HUES48 (cell line): ENCODE data around the gene OR8B2.
"Not testable (repeated sequence)": the region's sequence is repeated elsewhere in the genome, so short reads cannot be mapped to it uniquely, and the experiment has no call there.

ENCODE experiments used
- H3K27ac ChIP-seq: one replicate; pipeline ENCODE4 v1.7.0; 2013; ENCODE audit warnings: low read depth, low read length, inconsistent platforms
- H3K27me3 ChIP-seq: 2 replicates; pipeline ENCODE4 v1.6.1; 2013; ENCODE audit warnings: mild to moderate bottlenecking, low read length; ENCODE audit not compliant: control insufficient read depth, insufficient read depth
- H3K36me3 ChIP-seq: 2 replicates; pipeline ENCODE4 v1.6.1; 2013; ENCODE audit warnings: low read length; ENCODE audit not compliant: control insufficient read depth, insufficient read depth
- H3K4me1 ChIP-seq: 2 replicates; pipeline ENCODE4 v1.6.1; 2013; ENCODE audit warnings: mild to moderate bottlenecking, low read length; ENCODE audit not compliant: control insufficient read depth, insufficient read depth
- H3K4me3 ChIP-seq: 2 replicates; pipeline ENCODE4 v1.5.1; 2013; ENCODE audit warnings: mild to moderate bottlenecking, low read depth, low read length
- H3K9ac ChIP-seq: 2 replicates; pipeline ENCODE4 v1.6.1; 2013; ENCODE audit warnings: mild to moderate bottlenecking, low read depth, low read length, moderate library complexity
- H3K9me3 ChIP-seq: 2 replicates; pipeline ENCODE4 v1.6.1; 2013; ENCODE audit warnings: low read length; ENCODE audit not compliant: control insufficient read depth, insufficient read depth

Gene OR8B2, protein sequence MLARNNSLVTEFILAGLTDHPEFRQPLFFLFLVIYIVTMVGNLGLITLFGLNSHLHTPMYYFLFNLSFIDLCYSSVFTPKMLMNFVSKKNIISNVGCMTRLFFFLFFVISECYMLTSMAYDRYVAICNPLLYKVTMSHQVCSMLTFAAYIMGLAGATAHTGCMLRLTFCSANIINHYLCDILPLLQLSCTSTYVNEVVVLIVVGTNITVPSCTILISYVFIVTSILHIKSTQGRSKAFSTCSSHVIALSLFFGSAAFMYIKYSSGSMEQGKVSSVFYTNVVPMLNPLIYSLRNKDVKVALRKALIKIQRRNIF

DNA sequence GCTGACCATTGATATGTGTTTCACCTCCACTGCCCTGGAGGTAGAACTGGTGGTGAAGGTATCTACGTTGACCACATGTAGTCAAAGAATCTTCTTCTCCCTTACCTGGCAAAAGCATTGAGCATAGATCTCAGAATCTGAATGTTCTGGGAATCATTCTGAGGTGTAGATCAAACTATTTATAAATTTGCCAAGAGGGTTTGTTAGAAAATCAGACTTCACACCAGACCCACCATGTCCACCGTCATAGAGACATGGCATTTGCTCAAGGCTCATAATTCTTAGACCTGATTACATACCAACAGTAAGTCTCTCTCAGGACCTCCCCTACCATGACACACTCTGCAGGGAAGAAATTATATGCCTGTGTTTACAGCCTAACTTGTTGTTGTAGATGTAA is at the start of gene OR8B2:
Gene OR8B2, minus strand, starts transcription at position 101 of the 400 bp plus-strand sequence. CDS start 1,156 bp downstream, outside the sequence.
- no peaks in the 10 kb centered on the region for H3K27me3 ChIP-seq
- H3K36me3 ChIP-seq = no peaks in the 10 kb centered on the region
- no peak within 1 kb of the TSS for H3K4me3 ChIP-seq
- H3K9ac ChIP-seq = no peak within 1 kb of the TSS
- H3K27ac ChIP-seq = no peak within 1 kb of the TSS
- H3K9me3 ChIP-seq = no peaks in the 10 kb centered on the region
- no peaks in the 10 kb centered on the region for H3K4me1 ChIP-seq

DNA sequence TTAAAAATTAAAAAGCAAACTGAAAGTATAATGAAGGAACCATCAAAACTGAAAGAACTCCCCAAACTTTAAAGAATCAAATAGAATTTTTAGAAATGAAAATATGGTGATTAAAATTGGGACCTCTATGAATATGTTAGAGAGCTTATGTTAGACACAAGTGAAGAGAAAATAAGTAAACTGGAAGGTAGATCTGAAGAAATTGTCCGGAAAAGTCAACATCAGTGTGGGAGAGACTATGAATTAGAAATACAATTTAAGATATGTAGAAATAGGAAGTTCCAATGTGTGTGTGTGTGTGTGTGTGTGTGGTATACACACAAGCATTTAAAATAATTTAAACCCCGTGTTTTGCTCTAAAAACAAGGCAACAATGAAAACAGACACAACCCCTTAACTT is 45.3 kb upstream of the OR8B2 start:
- H3K27me3 ChIP-seq = no peaks in the 10 kb centered on the region
- no peaks in the 10 kb centered on the region for H3K36me3 ChIP-seq
- no peak overlapping the region for H3K9ac ChIP-seq
- no peak overlapping the region for H3K27ac ChIP-seq
- H3K9me3 ChIP-seq = no peaks in the 10 kb centered on the region; the same call in 1 of the 2 replicates
- H3K4me1 ChIP-seq = no peaks in the 10 kb centered on the region
- no peak overlapping the region for H3K4me3 ChIP-seq

DNA sequence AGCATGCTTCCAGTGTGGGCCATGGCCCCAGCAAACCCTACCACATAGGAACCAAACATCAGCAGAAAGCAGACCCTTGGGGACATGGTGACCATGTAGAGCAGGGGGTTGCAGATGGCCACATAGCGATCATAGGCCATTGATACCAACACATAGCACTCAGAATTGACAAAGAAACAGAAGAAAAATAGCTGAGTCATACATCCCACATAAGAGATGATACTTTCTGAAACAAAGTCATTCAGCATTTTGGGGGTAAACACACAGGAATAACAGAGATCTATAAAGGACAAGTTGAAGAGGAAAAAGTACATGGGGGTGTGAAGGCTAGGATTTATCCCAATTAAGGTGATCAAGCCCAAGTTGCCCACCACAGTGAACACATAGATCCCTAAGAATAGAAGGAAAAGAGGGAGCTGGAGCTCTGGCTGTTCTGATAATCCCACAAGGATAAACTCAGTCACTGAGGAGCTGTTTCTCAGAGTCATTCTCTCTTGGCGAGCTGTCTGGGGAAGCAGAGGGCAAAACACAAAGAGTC is 40.2 kb upstream of the OR8B2 start, which contains the start of gene OR8B4:
Gene OR8B4, minus strand, starts transcription at position 488 of the 538 bp plus-strand sequence. Its CDS starts 0 bp downstream, at position 488.
- no peak within 1 kb of the TSS for H3K27ac ChIP-seq
- H3K27me3 ChIP-seq = no peaks in the 10 kb centered on the region
- no peak within 1 kb of the TSS for H3K9ac ChIP-seq
- no peak within 1 kb of the TSS for H3K4me3 ChIP-seq
- H3K9me3 ChIP-seq = no peaks in the 10 kb centered on the region
- H3K36me3 ChIP-seq = no peaks in the 10 kb centered on the region
- H3K4me1 ChIP-seq = no peaks in the 10 kb centered on the region

DNA sequence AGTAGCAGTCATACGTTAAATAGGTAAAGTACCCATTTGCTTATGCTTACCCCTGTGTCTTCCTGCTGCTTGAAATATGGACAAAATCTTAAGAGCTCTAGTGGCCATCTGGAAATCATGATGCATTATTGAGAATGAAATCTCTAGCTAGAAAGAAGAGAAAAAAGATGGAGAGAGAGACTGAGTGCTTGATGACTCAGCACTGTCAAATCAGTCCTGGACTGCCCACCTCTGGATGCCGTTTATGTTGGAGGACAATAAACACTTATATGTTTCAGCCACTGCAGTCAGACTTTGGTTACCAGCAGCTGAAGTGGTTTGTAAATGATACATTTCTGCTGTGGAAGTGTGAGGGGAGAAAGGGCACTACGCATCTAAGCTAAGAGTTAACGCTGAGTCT is 36.7 kb upstream of the OR8B2 start:
- Histone ChIP-seq H3K27me3 (no peaks in the 10 kb centered on the region), H3K4me3 (no peak overlapping the region), H3K27ac (no peak overlapping the region), H3K9me3 (no peaks in the 10 kb centered on the region), H3K9ac (no peak overlapping the region), H3K36me3 (no peaks in the 10 kb centered on the region), H3K4me1 (no peaks in the 10 kb centered on the region)

DNA sequence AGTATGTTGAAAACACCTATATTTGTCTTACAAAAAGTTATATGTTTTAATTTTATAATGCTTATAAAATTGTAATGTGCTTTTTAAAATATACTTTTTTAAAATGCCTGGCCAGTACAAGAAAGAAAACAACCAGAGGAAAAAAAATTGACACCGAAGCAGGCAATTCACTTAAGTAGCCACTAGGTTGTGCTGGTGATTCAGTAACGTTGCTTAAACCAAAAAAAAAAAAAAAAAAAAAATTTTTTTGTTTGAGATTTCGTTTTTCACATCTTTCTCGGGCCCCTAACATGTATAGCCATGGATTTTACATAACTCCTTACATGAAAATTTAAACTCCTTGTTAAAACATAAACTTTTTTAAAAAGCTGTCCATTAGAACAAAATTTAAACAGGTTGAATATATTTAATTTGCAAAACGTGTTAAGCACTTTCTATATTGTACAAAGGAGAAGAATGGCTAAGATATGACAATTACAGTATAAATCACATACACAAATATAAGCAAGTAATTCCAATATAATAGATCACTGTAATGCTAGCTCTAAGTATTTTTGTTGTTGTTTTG is 31.1 kb upstream of the OR8B2 start:
- Histone ChIP-seq H3K9me3 (no peaks in the 10 kb centered on the region), H3K27me3 (no peaks in the 10 kb centered on the region), H3K4me1 (no peaks in the 10 kb centered on the region), H3K36me3 (no peaks in the 10 kb centered on the region), H3K27ac (no peak overlapping the region), H3K9ac (no peak overlapping the region), H3K4me3 (no peak overlapping the region)

DNA sequence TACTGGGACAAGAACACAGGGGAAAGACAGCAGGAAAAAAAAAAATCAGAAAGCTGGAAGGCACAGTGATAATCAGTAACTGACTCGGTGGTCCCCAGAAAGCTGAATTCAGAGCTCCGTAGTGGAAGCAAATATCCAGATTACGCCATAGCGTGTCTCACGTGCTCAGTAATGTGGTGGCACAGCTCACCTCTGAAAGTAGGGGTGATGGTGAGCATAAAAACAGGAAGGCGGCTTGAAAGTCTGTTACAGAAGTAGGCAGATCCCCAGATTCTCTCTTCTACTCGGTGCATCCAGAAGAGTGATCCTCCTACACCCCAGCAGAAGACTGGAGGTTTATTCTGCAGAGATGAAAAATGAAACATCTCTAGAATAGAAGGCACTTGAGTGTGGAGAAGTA is 25.6 kb upstream of the OR8B2 start:
- H3K4me1 ChIP-seq = no peaks in the 10 kb centered on the region
- H3K27ac ChIP-seq = no peak overlapping the region
- H3K36me3 ChIP-seq = no peaks in the 10 kb centered on the region
- no peak overlapping the region for H3K9ac ChIP-seq
- H3K27me3 ChIP-seq = no peaks in the 10 kb centered on the region
- no peak overlapping the region for H3K4me3 ChIP-seq
- H3K9me3 ChIP-seq = no peaks in the 10 kb centered on the region

DNA sequence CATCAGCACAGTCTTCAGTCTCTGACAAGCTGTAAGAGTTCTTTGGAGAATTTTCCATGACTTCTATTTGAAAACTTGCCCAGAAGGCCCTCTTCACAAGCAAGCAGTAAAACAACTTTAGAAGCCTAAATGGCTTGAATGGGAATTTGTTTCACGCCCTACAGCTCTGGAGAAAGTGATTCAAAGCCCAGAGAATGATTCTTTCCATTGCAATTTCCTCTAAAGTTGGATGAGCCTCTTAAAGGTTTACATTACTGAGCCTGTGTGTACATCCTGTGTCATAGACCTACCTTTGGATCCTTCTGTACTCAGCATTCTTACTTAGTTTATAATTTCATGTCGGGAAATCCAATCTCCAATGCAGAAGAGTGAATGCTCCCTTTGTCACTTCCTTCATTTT is 21.3 kb upstream of the OR8B2 start:
- Histone ChIP-seq H3K9ac (no peak overlapping the region), H3K4me3 (no peak overlapping the region), H3K36me3 (no peaks in the 10 kb centered on the region), H3K9me3 (no peaks in the 10 kb centered on the region), H3K27ac (no peak overlapping the region), H3K27me3 (no peaks in the 10 kb centered on the region), H3K4me1 (no peaks in the 10 kb centered on the region)

DNA sequence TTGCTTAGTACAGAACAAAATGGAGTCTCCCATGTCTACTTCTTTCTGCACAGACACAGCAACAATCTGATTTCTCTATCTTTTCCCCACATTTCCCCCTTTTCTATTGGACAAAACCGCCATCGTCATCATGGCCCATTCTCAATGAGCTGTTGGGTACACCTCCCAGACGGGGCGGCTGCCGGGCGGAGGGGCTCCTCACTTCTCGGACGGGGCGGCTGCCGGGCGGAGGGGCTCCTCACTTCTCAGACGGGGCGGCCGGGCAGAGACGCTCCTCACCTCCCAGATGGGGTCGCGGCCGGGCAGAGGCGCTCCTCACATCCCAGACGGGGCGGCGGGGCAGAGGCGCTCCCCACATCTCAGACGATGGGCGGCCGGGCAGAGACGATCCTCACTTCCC is 18.9 kb upstream of the OR8B2 start:
- not testable (repeated sequence) for H3K9me3 ChIP-seq, H3K27me3 ChIP-seq, H3K27ac ChIP-seq, H3K36me3 ChIP-seq, H3K9ac ChIP-seq, H3K4me1 ChIP-seq, H3K4me3 ChIP-seq

DNA sequence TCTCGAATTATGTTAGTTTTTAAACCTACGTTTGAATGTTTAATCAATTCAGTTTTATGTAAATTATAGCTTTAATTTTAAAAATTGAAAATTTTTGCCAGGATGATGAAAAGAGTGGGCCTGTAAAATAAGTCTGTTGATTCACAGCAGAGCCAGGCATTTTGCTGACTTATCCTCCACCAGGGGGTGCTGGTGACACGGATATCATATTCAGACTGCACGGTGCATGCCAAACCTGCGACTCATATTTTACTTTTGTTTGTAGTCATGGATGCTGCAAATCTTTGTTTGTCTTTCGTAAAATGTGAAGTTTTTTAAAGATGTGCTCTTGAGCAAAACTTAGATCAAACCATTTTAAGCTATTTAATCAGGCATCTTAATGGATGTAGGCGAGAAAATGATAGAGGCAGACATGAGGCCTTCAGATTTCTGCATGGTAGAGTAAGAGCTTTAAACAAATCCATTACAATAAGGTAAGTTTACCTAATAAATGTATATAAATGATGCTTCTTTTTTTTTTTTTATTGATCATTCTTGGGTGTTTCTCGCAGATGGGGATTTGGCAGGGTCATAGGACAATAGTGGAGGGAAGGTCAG is 18.1 kb upstream of the OR8B2 start:
- Histone ChIP-seq H3K4me3 (no peak overlapping the region), H3K36me3 (no peaks in the 10 kb centered on the region), H3K27me3 (no peaks in the 10 kb centered on the region), H3K27ac (no peak overlapping the region), H3K9me3 (no peaks in the 10 kb centered on the region), H3K4me1 (no peaks in the 10 kb centered on the region), H3K9ac (no peak overlapping the region)

DNA sequence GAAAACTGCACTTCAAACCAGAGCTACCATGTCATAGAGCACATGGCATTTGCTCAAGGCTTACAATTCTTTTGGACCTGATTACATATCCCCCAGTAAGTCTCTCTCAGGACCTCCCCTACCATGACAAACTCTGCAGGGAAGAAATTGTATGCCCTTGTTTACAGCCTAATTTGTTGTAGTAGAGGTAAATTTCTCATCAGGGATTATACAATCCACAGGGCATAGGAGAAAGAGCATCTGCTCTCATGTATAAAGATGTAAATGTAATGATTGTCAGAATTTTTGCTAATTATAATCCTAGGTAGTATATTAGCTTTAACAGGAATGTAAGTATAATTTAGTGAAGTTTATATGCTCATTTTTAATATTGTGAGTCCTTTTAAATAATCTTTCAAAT is 14.6 kb upstream of the OR8B2 start, which contains the start of gene OR8B3:
Gene OR8B3, minus strand, starts transcription at position 101 of the 400 bp plus-strand sequence. CDS start 1,673 bp downstream, outside the sequence.
- Histone ChIP-seq H3K4me1 (no peaks in the 10 kb centered on the region), H3K4me3 (no peak within 1 kb of the TSS), H3K36me3 (no peaks in the 10 kb centered on the region), H3K9me3 (no peaks in the 10 kb centered on the region), H3K27ac (no peak within 1 kb of the TSS), H3K9ac (no peak within 1 kb of the TSS), H3K27me3 (no peaks in the 10 kb centered on the region)

DNA sequence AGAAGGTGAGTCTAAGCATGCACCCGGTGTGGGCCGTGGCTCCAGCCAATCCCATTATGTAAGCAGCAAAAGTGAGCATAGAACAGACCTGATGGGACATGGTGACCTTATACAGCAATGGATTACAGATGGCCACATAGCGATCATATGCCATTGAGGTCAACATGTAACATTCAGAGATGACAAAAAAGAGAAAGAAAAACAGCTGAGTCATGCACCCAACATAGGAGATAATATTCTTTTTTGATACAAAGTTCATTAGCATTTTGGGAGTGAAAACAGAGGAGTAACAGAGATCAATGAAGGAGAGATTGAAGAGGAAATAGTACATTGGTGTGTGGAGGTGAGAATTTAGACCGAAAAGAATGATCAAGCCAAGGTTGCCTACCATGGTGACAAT is 12.5 kb upstream of the OR8B2 start:
- not testable (repeated sequence) for H3K9ac ChIP-seq, H3K4me3 ChIP-seq, H3K9me3 ChIP-seq, H3K27me3 ChIP-seq, H3K4me1 ChIP-seq, H3K27ac ChIP-seq, H3K36me3 ChIP-seq
